ENCODE results near the gene TRPV6. TPM values are rescaled to one million over a fixed set of nuclear protein-coding genes. Genes with fewer than 3 reads are reported as not detected.

Gene TRPV6
- polyA plus RNA-seq, 3 donors, result 11.2 to 16.9 (median 14.1) TPM

GRCh38 chr7:142908921-142909890, 23.7 kb upstream of the TRPV6 start:
- no peak for DNase-seq

- no peak for DNase-seq
These were observed 22.7 kb upstream of the TRPV6 start for GRCh38 chr7:142908290-142908689.

DNA sequence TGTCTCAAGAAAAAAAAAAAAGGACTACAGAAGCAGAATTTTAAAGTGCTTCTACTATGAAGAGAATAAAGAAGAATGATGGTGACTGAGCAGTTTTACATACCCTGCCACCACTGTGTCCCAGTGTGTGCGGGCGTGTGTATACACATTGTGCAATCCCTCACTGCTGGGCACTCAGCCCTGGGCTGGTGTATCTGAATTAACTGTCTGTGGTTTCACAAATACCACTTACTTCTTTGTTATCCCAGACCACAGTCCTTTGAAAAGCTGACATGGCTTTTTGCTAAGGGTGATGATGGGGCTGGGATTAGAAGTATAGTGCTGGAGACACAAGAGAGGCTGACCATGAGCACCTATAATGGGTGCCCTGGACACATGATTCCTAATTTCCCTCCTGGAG, 21.1 kb upstream of the TRPV6 start:
- no peak for DNase-seq

- DNase-seq, result no peak
These were observed 20.2 kb upstream of the TRPV6 start for GRCh38 chr7:142905759-142906158.

GRCh38 chr7:142904128-142904527, 18.6 kb upstream of the TRPV6 start:
- DNase-seq, result no peak

DNA sequence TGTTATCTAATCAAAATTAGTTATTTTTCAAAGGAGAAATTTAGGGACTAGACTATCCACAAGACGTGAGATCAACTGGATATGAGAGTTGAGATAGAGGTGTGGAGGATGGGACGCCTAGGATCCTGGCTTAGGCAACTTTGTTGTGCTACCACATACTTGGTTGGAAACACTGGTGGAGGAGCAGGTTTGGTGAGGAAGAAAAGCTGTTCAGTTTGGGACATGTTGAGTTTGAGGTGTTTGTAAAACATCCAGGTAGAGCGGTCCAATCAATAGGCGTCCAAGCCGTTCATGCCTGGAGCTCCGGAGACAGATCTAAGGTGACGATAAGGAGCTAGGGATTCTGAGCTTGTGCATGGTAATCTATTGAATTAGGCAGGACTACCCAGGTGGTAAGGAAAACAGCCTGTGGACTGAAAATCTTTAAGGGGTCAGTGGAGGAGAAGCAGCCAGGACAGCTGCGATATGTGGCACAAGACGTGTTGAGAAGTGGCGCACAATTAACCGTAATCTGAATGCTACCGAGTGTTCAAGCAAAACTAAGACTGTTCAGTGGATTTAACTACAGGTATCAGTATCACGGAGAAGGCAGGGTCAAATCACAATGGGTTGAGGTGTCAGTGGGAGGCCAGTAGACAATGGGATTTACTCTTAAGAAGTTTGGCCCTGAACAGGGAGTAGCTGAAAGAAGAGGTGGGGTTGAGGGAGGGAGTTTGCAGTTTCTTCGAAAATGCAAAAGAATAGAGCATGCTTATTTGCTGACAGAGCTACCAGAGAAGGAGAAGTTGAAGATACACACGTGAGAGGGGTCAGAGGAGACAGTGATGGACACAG, 16.1 kb upstream of the TRPV6 start:
- no peak for DNase-seq

- no peak for DNase-seq
These were observed 14.1 kb upstream of the TRPV6 start for GRCh38 chr7:142899661-142900060.

DNA sequence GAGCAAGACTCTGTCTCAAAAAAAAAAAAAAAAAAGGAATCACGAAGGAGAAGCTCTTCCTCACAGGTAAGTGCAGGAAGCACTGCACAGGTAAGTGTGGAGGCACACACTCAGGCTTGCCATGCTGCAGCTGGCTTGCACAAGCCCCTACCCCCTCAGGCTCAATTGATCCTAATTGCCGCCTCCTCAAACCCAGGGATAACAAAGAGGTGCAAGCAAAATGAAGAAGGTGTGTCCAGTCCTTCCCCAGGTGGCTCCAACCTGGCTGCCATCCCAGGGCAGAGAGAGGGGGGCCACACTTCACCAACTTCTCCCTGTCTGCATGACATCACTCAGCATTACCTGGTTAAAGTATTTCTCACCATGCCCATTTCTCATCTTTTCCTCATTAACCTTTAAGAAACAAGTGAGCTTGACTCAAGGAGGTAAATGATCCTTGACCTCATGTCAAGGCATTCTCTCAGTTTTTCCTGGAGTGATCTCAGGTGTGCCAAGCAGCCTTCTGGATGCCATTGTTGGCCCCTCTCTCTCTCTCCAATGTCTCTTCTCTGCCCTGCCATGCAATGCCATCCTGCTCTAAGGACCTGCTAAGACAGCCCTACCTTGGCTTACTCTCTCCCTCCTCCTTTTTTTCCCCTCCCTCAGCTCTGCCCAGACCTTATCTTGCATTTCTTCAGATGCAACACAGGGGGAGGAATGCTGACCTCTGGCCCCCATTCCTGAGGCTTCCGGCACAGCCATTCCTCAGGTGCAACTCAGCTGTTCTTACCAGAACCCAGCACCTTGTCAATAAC, 13.0 kb upstream of the TRPV6 start:
- no peak for DNase-seq

DNA sequence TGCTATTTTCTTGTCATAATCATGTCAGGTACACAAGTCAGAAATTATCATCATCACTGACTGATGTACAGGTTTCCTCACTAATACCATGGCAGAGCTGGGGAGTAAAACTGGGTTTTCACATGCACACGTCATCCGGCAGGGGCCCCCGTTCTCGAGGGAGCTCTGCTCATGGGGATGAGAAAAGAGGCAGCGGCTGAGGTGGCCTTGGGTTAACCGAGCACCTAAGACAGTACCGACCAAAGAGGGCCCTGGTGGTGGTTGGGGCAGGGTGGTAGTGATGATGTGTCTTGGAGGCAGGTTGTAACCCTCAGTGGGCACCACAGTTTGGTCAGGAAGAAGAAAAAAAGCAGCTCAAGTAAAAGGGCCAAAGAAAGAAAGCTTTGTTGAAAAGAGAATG, 12.1 kb upstream of the TRPV6 start:
- no peak for DNase-seq

- DNase-seq, result no peak
These were observed 11.3 kb upstream of the TRPV6 start for GRCh38 chr7:142896741-142897379.

DNA sequence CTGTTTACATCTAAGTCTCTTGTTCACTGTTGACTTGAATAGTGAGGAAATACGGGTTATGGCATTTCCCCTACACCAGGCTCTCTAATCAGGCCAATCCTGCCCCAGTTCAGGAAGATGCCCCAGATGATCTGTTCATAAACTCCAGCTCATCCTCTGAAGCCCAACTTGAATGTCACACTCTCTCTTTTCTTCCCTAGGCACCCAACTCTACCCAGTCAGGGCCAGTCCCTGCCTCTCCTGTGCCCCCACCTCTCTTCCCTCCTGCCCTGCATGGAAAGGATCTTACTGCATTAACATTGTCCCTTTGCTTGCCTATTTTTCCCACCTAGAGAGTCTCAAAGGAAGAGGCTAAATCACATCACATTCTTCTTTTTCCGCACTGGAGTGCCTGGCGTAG, 10.6 kb upstream of the TRPV6 start:
- no peak for DNase-seq

DNA sequence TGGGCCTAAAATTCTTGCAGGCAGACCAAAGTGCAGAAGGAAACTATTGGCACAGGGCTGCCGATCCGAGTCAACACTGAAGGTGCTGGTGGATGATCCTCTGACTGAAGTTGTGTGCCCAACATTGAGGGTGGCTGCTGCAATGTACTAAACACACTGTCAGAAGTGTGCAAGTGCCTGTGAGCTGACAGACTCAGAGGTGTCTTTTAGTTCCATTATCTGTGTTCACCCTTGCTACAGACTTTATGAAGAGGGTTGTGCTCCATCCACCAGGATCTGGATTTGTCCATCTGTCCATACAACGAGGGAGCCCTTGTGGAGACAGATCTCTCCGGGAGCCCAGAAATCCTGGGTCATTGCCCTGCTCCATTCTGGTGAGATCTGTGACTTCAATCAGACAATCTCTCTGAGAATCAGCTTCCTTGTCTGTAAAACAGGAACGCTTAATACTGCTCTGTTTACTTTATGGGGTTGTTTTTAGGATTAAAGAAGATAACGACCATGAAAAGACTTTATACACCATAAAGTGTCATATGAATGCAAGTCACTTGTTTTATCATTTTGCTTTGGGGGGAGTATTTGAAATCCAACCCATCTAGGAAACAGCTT, 9.5 kb upstream of the TRPV6 start:
- DNase-seq, result no peak

DNA sequence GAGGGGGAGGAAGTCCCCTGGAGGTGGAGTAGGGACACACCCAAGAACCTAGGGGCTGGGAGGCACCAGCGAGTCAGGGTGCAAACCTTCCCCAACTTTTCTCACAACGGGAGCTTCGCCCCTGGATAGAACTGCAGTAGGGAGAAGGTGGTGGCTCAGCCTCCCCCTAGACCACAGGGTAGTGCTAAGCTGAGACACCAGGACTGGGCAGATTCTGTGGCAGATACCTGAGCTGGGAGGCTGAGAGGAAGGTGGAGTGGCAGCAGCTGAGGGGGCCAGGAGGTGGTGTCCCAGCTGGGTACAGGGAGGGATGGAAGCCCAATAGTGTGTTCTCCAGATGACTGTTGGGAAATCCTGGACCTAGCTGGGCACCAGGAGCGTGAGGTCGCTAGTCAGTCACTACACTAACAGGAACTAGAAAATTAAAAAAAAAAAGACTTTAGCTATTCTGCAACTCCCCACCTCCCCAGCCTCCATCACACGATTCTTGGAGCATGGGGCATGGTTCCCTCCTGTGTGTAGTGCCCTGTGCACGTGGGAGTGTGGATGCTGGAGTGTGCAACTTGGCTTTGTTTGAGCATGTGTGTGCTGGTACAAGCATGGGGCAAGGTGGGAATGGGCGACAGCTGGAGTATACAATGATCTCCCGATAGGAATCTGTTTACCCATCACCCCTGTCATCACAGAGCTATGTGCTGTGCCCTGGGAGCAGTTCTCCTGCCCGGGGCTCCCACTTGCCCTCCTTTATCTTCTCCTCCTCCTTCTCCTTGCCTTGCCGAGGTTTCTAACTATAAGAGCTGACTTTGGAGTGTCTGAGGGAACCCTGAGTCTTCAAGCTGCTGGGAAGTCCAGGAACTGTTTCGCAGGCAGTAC, 8.8 kb upstream of the TRPV6 start:
- DNase-seq, result no peak

DNA sequence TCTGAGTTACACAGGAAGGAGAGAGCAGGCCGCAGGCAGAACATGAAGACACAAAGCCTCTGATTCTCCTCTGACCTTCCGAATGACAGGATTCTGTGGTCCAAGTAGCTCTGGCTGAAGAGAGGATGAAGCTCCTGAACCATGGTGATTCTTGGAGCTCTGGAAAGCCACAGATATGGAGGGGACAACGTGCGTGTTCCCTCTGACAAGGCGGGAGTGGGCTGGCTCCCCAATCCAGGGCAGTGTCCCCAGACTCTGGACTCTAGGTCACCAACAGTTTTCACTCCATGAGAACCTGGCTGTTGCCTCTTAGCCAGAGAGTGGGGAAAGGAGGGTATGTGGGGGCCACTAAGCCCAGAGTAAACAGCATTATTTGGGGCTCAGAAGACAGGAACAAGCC, 7.4 kb upstream of the TRPV6 start:
- DNase-seq, result no peak

DNA sequence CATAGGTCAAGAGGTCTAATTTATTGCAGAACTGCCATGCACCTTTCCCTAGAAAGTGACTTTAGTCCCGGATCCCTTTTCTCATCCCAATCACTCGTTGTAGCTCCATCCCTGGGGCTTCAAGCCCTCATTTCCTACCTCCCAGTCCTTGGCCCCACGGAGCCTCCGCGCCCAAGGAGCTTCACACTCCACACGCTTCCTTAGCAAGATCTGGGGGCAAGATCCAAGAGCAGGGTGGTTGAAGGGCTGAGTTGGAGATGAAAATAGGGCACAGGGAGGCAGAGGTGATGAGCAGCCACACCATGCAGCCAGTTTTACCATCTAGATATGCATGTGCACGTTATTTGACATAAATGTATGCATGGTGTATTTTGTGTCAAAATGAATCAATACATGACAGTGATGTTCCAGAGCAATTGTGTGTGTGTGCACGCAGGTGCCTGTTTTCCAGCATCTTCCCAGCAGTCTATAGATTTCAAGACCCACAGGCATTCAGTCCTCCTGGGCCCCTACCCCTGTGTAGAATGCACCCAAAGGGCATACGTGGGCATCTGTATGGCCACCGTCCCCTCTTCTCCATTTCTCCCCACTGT, 6.0 kb upstream of the TRPV6 start:
- no peak for DNase-seq

DNA sequence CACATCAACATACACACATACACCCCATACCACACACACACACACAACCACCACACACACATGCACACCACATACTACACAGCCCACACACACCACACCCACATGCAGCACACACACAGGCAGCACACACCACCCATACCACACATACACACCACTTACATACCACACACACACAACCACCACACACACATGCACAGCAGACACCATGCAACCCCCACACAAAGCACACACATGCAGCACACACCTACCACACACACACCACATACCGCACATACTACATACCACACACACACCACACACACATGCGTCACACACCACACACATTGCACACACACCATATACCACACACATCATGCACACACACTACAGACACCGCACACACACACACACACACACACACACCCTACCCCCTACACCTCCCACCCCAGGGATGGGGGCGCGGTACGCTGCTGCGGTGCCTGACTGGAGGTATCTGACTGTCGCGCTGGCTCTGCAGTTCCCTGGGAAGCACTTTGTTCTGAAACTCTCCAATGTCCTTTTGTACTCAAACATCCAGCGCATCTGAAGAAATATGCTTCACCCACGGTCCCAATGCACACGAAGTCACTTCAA, 5.4 kb upstream of the TRPV6 start:
- DNase-seq, result no peak

DNA sequence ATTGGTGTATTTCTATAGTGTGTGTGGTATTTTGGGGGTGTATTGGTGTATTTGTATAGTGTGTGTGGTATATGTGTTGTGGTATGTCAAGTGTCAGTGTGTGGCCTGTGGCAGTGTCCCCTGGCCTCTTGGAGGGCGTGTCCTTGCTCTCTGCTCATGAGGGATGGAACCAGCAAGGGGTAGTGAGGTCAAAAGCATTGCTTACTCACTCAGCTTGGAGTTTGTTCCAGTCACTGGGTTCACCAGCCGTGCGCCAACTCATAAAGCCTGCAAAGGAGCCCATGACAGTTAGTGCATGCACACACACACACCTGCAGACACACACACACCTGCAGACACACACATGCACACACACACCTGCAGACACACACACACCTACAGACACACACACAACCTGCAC, 4.3 kb upstream of the TRPV6 start:
- no peak for DNase-seq

GRCh38 chr7:142887282-142888015, 1.9 kb upstream of the TRPV6 start:
- no peak for DNase-seq

GRCh38 chr7:142886866-142887265, 1.3 kb upstream of the TRPV6 start:
- DNase-seq, result no peak
